Stimulated activated CD4-positive, alpha-beta T cell treated with anti-CD3 and anti-CD28 coated beads, Interleukin-15, amount 100 ng/mL, for 24 hours (primary cell): ENCODE results near the gene HLCS.

Experiments used
- DNase-seq: peaks from one replicate; pipeline ENCODE4 v3.0.0-alpha.2; 2020

Gene HLCS

GRCh38 chr21:36914244-36915013 is 52.0 kb downstream of the HLCS start:
- DNase-seq: no peak

- no peak for DNase-seq
Measured at GRCh38 chr21:36913247-36914169, 53.0 kb downstream of the HLCS start.

GRCh38 chr21:36910581-36911307 is 55.7 kb downstream of the HLCS start:
- no peak for DNase-seq

GRCh38 chr21:36909901-36910561 is 56.4 kb downstream of the HLCS start:
- peak; percentile 34 for DNase-seq

GRCh38 chr21:36909423-36909822 is 57.0 kb downstream of the HLCS start:
- peak; percentile 16 for DNase-seq

- no peak for DNase-seq
Measured at GRCh38 chr21:36908260-36908908, 58.1 kb downstream of the HLCS start.

GRCh38 chr21:36904093-36904666 is 62.3 kb downstream of the HLCS start:
- DNase-seq: no peak

GRCh38 chr21:36902793-36903192 is 63.7 kb downstream of the HLCS start:
- DNase-seq: no peak

- DNase-seq: no peak
Measured at GRCh38 chr21:36902331-36902730, 64.1 kb downstream of the HLCS start.

GRCh38 chr21:36901575-36901974 is 64.9 kb downstream of the HLCS start:
- no peak for DNase-seq

GRCh38 chr21:36893581-36893980 is 72.9 kb downstream of the HLCS start:
- DNase-seq: no peak

GRCh38 chr21:36892201-36892600 is 74.3 kb downstream of the HLCS start:
- no peak for DNase-seq

GRCh38 chr21:36891692-36892091 is 74.8 kb downstream of the HLCS start:
- DNase-seq: no peak

- no peak for DNase-seq
Measured at GRCh38 chr21:36891121-36891520, 75.3 kb downstream of the HLCS start.

- DNase-seq: no peak
Measured at GRCh38 chr21:36890086-36890485, 76.4 kb downstream of the HLCS start.

- DNase-seq: no peak
Measured at GRCh38 chr21:36889401-36889800, 77.1 kb downstream of the HLCS start.

GRCh38 chr21:36888466-36888865 is 78.0 kb downstream of the HLCS start:
- no peak for DNase-seq

- no peak for DNase-seq
Measured at GRCh38 chr21:36887963-36888362, 78.5 kb downstream of the HLCS start.

GRCh38 chr21:36883532-36884486 is 82.7 kb downstream of the HLCS start:
- DNase-seq: no peak

GRCh38 chr21:36882776-36883175 is 83.7 kb downstream of the HLCS start:
- DNase-seq: no peak

GRCh38 chr21:36881228-36881627 is 85.2 kb downstream of the HLCS start:
- DNase-seq: no peak
